Activated naive CD4-positive, alpha-beta T cell (primary cell): ENCODE measurements around the gene ZNF407.

Experiments
- DNase-seq, 4 experiments: peaks; one replicate each; lab custom pipeline; 2025; lab: John Stamatoyannopoulos, UW

The ZNF407 gene

GRCh38 chr18:74930616-74931015 is 332.9 kb downstream of the ZNF407 start:
- no peak for DNase-seq

DNA sequence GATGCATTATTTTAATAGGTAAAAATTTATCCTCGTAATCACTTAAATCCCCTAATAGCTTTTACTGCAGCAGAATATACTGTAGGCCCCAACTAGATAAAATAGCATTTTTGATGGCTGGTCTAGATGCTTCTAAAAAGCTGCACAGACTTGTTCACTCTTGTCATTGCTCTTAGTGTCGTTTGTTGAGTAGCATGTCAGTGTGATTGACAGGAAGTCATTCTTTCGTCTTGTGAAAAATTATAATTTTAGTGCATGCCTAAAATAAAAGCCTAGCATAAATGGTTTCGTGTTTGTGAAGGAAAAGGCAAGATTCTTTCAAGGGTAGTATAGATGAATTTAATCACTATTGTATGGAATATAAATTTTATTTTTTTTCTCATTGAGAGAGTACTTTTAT is 336.3 kb downstream of the ZNF407 start:
- DNase-seq, result no peak

GRCh38 chr18:74935434-74935833 is 337.8 kb downstream of the ZNF407 start:
- no peak for DNase-seq

- DNase-seq, result no peak
These were observed 338.7 kb downstream of the ZNF407 start for GRCh38 chr18:74936343-74936742.

GRCh38 chr18:74937291-74937690 is 339.6 kb downstream of the ZNF407 start:
- DNase-seq, result no peak

DNA sequence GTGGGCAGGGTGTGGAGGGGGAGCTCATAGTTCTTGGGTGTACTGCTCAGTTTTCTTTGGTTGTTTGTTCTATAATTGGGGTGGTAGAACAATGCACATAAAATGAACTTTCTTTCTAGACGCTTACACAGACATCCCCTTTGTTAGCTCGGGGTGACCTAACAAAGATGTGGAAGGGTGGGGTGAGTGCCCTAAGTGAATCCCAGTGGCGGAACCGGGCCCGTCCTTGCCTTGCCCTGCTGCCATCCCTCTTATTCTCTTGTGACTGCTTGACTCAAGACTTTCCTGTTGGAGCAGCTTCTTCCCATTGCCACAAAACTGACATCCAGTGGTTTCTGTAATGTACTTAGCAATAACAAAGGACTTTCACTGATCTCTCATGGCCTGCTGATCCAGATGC is 343.2 kb downstream of the ZNF407 start:
- DNase-seq, result no peak

DNA sequence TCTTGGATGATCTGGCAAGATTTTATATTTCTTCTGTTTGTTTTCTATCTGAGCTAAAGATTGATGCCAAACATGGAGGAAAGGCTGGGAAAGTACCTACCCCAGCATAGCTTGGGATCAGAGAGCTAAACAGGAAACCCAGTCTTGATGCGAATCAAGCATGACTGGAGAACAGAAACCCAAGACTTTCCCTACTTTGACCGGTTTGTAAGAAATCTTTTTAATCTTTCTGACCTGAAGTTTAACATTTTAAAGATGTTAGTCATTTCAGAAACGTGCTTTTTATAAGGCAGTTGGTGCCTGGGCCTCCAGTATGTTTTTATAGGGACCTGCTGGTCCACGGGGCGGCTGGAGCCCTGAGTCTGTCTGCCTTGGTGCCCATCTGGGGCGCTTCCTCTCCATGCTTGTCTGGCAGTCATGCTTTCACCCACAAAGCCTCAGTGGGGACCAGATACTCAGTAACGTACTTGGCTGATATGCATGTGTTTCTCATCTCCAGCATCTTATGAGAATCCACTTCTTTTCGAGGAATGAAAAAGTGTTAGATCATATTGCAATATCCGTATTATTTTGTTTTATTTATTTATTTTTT is 344.7 kb downstream of the ZNF407 start:
- DNase-seq, result no peak

DNA sequence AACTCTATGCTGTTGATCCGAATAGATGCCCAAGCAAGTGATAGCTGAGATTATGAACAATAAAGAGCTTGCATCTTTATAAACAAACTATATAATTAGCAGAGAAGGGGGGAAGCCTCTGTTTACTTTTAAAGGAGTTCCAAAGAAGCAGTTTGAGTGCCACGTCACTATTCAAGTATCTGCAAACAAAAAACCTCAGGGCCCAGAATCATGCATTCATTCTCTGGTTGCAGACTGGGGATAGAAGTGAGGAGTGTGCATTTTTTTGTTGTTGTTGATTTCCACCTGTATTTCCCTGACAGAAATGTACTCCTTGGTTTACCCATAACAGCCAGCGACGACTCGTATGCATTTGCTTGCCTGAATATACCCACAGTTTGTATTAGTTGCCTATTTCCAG is 347.0 kb downstream of the ZNF407 start:
- no peak for DNase-seq

DNA sequence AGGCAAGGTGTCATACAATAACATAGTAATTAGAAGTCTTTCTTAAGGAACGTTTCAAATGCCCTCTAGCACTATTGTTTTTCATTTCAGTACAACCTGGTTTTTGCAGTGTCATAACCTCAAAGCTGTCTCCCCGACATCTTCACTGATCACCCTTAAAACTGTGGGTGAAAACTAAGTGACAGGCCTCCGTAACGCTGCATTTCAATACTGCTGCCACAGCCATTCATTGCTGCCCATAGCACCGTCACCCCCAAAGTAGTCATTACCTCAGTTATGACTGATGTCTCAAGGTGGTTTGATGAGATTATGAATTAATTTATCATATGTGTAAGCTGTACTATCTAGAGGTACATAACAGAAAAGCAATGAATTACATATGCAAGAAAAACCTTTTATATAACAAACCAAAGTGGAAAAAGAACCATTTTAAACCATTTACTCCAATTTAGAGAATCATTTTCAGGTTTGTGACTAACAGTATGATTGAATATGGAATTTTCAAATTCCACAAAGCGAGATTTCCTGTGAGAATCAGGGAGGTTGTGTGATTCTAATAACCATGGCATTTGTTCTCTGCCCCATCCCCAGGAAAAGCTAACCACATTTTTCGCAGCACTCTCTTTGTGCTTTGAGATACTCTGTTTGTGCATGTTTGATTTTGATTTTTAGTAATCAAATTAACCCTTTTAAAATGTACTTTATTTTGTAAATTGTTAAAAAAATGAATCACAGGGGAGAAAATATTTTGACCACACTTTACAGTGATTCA is 348.3 kb downstream of the ZNF407 start:
- no peak for DNase-seq

- DNase-seq, result no peak
These were observed 349.1 kb downstream of the ZNF407 start for GRCh38 chr18:74946646-74947375.

DNA sequence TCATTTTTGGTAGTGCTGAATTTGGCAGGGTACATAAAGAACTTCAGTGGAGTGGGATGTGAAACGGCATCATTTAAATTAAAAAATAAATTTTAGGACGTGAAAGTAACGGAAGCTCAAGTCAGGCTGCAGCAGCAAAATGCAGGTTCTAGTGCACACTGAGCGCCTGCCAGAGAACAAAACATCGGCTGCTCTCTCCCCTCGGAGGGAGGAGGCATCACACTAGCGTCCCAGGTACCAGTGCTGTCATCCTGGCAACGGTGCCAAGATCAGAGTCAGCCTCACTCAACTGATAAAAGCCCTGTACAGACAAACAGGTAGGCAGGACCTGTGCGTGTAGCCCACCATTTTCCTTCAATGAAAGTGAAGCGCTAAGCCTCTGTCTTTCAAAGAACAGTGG is 349.7 kb downstream of the ZNF407 start:
- DNase-seq, result no peak

DNA sequence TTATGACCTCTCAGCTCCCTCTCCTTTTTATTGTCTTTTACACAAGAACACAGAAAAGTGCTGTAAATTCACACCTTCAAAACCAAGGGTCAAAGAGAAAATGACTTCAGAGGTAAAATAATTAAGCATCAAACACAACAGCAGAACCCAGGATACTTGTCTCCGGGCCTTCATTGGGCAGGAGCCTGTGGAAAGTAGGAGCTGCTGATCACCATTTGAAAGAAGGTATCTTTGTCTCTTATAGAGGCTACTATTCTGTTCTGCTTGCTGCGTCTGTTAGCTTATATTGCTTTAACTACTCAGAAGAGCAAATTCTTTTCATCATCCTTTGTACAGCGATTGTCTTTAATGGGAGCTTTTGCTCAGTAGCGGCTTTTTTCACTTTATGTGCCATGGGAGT is 350.2 kb downstream of the ZNF407 start:
- DNase-seq, result no peak

GRCh38 chr18:74949611-74950010 is 351.9 kb downstream of the ZNF407 start:
- no peak for DNase-seq

GRCh38 chr18:74950479-74950878 is 352.8 kb downstream of the ZNF407 start:
- no peak for DNase-seq

- DNase-seq, result no peak
These were observed 353.6 kb downstream of the ZNF407 start for GRCh38 chr18:74951165-74951760.

DNA sequence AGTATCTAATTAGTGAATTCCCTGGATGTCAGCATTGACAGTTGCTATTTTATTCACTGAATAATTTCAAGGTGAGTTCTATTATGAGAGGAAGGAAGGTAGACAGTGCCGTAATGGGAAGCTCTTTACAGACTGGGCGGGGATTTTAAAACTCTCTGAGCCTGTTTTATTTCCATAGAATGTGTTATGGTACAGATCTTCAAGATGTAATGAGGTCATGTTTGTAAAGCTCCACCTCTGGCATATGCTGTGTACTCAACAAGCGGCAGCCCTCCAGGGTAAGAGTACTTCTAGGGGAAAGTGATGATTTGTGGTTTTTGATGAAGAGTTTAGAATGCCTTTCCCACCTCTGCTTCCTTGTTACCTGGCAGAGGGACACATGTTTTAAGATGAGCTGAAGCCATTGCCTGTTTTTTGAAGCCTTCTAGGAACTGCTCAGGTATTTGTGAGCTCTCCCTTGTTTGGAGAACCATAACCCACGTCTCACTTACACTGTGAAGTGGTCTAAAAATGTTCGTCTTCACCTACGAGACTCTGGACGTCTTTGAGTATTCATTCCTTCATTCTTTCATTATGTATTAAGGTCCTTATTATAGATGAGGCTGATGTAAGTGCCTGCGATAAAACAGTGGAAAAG is 360.0 kb downstream of the ZNF407 start:
- DNase-seq, result no peak

DNA sequence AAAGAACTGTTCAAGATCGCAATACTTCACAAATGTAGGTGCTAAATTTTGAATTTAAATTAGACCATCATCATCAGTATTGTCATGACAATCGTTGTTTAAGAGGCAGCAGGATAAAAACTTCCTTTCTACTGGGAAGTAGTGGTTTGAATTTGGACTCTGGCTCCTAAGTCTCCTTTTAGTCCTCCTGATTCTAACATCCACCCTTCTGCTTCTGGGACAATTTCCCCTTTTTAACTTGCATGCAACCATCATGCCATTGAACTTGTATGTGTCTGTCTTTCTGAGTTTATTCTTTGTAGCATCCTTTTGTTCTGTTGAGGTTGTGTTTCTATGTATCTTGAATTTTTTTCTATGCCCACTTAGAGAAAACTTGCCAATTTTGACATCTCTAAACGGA is 361.5 kb downstream of the ZNF407 start:
- DNase-seq, result no peak

DNA sequence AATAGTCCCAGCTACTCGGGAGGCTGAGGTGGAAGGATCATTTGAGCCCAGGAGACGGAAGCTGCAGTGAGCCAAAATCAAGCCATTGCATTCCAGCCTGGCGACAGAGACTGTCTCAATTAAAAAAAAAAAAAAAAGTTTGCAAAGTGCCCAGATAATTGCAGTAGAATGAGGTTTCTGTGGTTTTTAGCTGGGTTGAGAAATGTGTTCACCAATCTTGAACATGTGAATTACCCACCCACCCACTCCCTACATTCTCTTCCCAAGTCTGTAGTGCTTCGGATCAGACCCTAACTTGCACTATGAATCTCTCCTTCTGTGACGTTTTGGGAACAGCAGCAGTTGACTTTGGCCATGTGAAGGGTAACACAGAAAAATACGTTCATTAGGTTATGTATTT is 363.9 kb downstream of the ZNF407 start:
- no peak for DNase-seq

DNA sequence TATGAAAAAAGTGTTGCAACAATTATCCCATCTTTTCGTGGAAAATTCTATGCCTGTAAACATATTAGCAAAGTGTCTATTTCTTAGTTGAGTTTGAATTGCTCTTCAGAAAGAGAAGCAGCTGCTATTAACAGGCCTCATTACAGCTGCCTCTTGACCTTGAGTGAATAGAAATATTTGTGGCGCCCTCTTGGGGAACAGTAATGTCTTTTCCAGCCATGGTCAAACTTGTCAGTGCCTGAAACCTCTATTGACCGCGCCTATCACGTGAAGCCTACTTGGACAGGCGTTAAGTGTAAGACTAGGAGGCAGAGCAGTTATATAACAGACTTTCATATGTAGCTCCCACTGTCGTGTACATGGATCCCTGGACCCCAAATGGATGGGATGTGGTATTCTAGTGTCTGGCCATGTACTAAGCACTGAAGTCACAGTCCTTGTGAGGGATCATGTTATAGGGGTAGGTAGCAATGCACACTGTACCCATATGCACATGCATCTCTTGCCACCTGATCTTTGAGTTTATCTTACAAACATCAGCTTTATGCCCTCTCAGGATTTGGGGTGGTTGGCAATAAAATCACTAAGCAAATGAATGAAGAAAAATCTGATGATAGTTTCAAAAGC is 366.3 kb downstream of the ZNF407 start:
- DNase-seq, result no peak

DNA sequence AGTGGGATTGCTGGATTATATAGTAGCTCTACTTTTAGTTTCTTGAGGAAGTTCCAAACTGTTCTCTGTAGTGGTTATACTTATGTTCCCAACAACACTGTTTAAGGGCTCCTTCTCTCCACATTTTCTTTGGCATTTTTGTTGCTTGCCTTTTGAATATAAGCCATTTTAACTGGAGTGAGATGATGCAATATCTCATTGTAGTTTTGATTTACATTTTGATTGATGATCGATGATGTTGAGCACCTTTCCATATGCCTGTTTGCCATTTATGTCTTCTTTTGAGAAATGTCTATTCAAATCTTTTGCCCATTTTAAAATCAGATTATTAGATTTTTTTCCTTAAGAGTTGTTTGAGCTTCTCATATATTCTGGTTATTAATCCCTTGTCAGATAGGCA is 368.0 kb downstream of the ZNF407 start:
- no peak for DNase-seq

- DNase-seq, result no peak
These were observed 369.8 kb downstream of the ZNF407 start for GRCh38 chr18:74967438-74967837.

GRCh38 chr18:74967979-74968378 is 370.3 kb downstream of the ZNF407 start:
- DNase-seq, result no peak
